ENCODE measurements around the gene SEMA3B. TPM values are rescaled to one million over a fixed set of nuclear protein-coding genes. Genes with fewer than 3 reads are reported as not detected.
"Not testable (repeated sequence)": the region's sequence is repeated elsewhere in the genome, so short reads cannot be mapped to it uniquely, and the experiment has no call there.

Gene SEMA3B
- total RNA-seq, 1 donor from 2014 or later: 45.2 TPM

GRCh38 chr3:50272911-50273688, 4.2 kb downstream of the SEMA3B start:
- peak; percentile 90 for DNase-seq

GRCh38 chr3:50273689-50274065, 4.7 kb downstream of the SEMA3B start:
- no peak for DNase-seq

- DNase-seq: peak; percentile 60
Measured at GRCh38 chr3:50274371-50275104, 5.6 kb downstream of the SEMA3B start.

- DNase-seq: no peak
Measured at GRCh38 chr3:50275141-50275995, 6.4 kb downstream of the SEMA3B start.

GRCh38 chr3:50275996-50276761, 7.2 kb downstream of the SEMA3B start:
- DNase-seq: no peak

- DNase-seq: no peak
Measured at GRCh38 chr3:50276762-50277101, 7.8 kb downstream of the SEMA3B start.

GRCh38 chr3:50278123-50278879, 9.4 kb downstream of the SEMA3B start:
- DNase-seq: no peak

- DNase-seq: peak; percentile 66
Measured at GRCh38 chr3:50278880-50279224, 9.9 kb downstream of the SEMA3B start, which contains the start of gene LSMEM2. TSS of gene LSMEM2 (plus strand) at chr3:50279087. CDS start at chr3:50279114, 27 bp downstream.

- no peak for DNase-seq
Measured at GRCh38 chr3:50279255-50280016, 10.5 kb downstream of the SEMA3B start.

- DNase-seq: not testable (repeated sequence)
Measured at GRCh38 chr3:50284121-50284520, 15.2 kb downstream of the SEMA3B start.

GRCh38 chr3:50286322-50287227, 17.6 kb downstream of the SEMA3B start:
- no peak for DNase-seq

GRCh38 chr3:50287262-50287661, 18.3 kb downstream of the SEMA3B start:
- no peak for DNase-seq

- no peak for DNase-seq
Measured at GRCh38 chr3:50288387-50289007, 19.6 kb downstream of the SEMA3B start.

- DNase-seq: no peak
Measured at GRCh38 chr3:50289130-50289529, 20.2 kb downstream of the SEMA3B start.

- no peak for DNase-seq
Measured at GRCh38 chr3:50290161-50290641, 21.3 kb downstream of the SEMA3B start.

- DNase-seq: peak; percentile 99
Measured at GRCh38 chr3:50292159-50293078, 23.5 kb downstream of the SEMA3B start, which contains the start of gene IFRD2. TSS of gene IFRD2 (minus strand) at chr3:50292429. CDS start at chr3:50292274, 155 bp downstream.

- DNase-seq: no peak
Measured at GRCh38 chr3:50293079-50293801, 24.3 kb downstream of the SEMA3B start.

Measured in tongue (tissue), 2 donors.